Transverse colon (tissue), 3 donors: ENCODE results near the gene KIF3C.

ENCODE experiments used
- CTCF ChIP-seq, 5 experiments: fragments of 200-600 bp in 3 of 5; fragments of 450-650 bp in 2 of 5; sonication (generic) in 3 of 5; IDR thresholded peaks; 1 replicate in 2 of 5; 2 replicates in 3 of 5; pipeline ENCODE4 v1.5.1; 2016 to 2017; ENCODE audit warnings: antibody characterized with exemption in 5 of 5, inconsistent platforms in 3 of 5, mild to moderate bottlenecking in 2 of 5, moderate library complexity in 1 of 5
- POLR2A ChIP-seq: fragments of 450-650 bp; IDR thresholded peaks from one replicate; pipeline ENCODE4 v1.6.1; 2016; ENCODE audit warnings: antibody characterized with exemption, mild to moderate bottlenecking, moderate library complexity

- TF ChIP-seq CTCF (IDR thresholded peaks at IDR 0.05): no peak
- no peak for TF ChIP-seq POLR2A
Observed at GRCh38 chr2:25922501-25922900, 59.8 kb downstream of the KIF3C start.
